IPS DF 19.7 (cell line): ENCODE measurements around the gene XIAP.
"Not testable (repeated sequence)": the region's sequence is repeated elsewhere in the genome, so short reads cannot be mapped to it uniquely, and the experiment has no call there.

ENCODE experiments used
- DNase-seq: peaks from one replicate; pipeline ENCODE4 v3.0.0-alpha.2; 2013; ENCODE audit warnings: low read depth, low spot score

Gene XIAP

DNA sequence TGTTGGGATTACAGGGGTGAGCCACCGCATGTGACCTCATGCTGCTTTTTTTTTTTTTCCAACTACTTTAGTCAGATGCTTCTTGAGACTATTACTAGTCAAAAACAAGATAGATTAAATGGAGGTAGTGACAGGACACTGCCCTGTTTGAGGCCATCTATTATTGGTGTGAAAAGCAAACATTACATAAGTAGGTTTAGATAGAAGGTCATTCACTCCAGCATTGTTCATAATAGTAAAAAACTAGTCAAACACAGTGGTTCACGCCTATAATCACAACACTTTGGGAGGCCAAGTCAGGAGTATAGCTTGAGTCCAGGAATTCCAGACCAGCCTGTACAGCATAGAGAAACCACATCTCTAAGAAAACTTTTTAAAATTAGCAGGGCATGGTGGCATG lies 16.3 kb downstream of the XIAP start:
- no peak for DNase-seq

GRCh38 chrX:123876844-123877243 lies 17.0 kb downstream of the XIAP start:
- DNase-seq: no peak

GRCh38 chrX:123878252-123878721 lies 18.4 kb downstream of the XIAP start:
- no peak for DNase-seq

GRCh38 chrX:123881330-123881729 lies 21.5 kb downstream of the XIAP start:
- DNase-seq: no peak

DNA sequence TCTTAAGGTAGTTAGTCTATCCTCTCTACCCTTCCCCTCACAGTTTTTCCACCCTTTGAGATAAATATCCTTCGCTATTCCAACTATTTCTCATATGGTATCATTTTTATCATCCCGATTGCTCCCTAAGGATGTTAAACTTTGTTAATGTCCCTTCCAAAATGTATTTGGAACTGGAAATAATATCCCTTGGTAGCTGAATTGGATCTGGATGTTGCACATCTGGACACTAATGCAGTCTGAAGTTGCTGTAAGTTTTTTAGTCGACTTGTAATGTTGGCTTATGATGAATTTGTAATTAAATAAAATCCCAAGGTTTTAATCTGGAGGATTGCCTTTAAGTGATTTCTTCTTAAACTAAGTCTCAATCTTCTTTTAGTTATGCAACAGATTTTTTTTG lies 22.5 kb downstream of the XIAP start:
- no peak for DNase-seq

- no peak for DNase-seq
Measured at GRCh38 chrX:123884809-123885408, 25.1 kb downstream of the XIAP start.

DNA sequence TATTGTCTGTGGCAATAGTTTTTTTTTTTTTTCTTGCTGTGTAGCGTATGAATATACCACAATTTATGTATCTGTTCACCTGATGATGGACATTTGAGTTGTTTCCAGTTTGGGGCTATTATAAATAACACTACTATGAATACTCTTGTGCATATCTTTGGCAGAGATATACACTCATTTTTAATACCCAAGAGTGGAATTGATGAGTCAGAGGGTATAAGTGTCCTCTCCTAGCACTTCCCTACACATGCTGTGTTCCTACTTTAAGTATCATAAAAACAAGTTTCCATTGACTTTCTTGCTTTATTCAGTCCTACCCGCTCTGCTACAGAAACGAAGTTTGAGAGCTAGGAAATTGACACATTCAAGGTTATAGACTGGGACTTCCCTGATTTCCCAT lies 39.8 kb downstream of the XIAP start:
- no peak for DNase-seq

- DNase-seq: not testable (repeated sequence)
Measured at GRCh38 chrX:123903261-123903660, 43.4 kb downstream of the XIAP start.

DNA sequence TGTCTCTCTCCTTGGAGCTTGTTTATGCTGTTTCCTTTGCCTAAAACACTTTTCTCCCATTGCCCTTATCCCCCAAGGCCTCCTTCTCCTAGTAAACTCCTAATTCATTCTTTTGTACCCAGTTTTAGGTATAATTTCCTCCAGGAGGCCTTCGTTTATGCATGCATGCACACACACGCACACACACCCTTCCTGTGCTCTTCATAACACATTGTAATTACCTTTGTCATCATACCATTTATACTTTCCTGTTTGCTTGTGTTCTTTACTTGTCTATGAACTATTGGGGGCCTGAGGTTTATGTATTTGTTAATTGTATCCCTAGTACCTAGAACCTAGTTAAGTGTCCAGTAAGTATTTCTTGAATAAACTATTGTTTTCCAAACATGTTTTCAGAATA lies 45.5 kb downstream of the XIAP start:
- DNase-seq: no peak

DNA sequence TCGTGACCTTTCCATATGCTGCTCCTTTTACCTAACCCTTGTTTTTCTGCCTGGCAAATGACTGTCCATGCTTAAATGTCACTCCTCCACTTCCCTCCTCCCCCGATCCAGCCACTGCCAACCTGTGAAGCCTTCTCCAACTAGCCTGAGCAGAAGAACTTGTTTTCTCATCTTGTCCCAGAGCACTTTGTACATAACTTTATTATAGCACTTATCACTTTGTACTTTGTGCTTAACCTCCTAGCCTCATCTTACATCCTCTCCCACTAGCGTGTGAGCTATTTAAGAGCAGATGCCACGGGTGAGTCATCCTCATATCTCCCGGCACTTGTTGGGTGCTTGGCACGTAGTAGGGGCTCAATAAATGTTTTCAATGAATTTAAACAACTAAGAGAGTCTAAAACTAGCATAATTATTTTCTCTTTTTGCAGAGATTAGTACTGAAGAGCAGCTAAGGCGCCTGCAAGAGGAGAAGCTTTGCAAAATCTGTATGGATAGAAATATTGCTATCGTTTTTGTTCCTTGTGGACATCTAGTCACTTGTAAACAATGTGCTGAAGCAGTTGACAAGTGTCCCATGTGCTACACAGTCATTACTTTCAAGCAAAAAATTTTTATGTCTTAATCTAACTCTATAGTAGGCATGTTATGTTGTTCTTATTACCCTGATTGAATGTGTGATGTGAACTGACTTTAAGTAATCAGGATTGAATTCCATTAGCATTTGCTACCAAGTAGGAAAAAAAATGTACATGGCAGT lies 46.9 kb downstream of the XIAP start:
- no peak for DNase-seq

DNA sequence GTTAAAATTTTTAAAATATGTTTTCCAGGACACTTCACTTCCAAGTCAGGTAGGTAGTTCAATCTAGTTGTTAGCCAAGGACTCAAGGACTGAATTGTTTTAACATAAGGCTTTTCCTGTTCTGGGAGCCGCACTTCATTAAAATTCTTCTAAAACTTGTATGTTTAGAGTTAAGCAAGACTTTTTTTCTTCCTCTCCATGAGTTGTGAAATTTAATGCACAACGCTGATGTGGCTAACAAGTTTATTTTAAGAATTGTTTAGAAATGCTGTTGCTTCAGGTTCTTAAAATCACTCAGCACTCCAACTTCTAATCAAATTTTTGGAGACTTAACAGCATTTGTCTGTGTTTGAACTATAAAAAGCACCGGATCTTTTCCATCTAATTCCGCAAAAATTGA lies 49.7 kb downstream of the XIAP start:
- DNase-seq: no peak

GRCh38 chrX:123917069-123917468 lies 57.2 kb downstream of the XIAP start:
- no peak for DNase-seq

DNA sequence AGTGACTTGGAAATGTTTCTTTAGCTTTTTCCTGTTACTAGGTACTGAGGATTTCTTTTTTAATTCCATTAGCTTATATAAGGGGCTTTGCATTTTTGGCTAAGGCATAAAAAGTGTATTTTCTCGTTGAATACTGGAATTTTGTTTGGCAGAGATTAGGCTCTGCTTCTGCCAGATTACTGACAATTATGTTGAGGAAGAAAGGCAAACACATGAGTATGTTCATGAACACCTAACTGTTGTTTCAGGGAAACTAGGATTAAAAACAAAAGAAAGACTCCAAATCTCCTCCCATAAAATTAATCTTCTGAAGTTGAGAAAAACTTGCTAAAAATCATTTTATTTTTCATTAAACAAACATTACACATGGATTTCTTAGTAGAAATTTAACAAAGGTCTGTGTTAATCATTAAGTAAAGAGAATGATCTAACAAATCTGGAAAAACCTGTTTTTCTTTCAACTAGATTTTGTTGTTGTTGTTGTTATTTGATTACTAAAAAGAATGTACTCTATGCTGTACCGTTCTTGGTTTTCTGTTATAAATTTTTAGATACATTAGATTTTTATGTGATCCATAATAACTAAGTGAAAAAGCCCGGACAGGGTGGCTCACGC lies 58.4 kb downstream of the XIAP start:
- DNase-seq: no peak

- DNase-seq: no peak
Measured at GRCh38 chrX:123920105-123920785, 60.4 kb downstream of the XIAP start.

- no peak for DNase-seq
Measured at GRCh38 chrX:123923211-123923610, 63.4 kb downstream of the XIAP start.

GRCh38 chrX:123924186-123924585 lies 64.3 kb downstream of the XIAP start:
- DNase-seq: peak; percentile 83

- no peak for DNase-seq
Measured at GRCh38 chrX:123927845-123928244, 68.0 kb downstream of the XIAP start.

DNA sequence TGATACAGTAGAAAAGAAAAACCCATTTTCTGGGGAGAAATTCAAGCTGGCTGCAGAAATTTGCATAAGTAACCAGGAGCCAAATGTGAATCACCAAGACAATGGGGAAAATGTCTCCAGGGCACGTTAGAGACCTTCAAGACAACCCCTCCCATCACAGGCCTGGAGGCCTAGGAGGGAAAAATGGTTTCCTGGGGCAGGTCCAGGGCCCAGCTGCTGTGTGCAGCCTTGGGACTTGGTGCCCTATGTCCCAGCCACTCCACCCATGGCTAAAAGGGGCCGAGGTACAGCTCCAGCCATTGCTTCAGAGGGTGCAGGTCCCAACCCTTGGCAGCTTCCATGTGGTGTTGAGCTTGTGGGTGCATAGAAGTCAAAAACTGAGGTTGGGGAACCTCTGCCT lies 72.2 kb downstream of the XIAP start:
- DNase-seq: not testable (repeated sequence)

DNA sequence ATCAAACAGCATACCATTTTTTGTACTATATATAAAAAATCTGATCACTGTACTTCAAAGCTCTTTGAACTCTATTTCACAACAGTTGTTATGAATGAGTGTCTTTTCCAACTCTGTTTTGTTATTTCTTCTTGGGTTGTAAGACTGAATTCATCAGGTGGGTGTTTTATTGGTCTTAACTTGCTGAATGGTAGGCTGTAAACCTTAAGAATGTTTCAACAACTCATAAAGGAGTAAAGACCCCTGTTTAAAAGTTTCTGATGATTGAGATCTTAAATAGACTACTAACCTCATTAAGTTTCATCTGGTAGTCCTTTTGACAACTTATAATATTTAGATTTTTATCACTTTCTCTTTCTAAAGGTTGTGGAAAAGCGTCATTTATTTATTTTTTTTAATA lies 83.2 kb downstream of the XIAP start:
- no peak for DNase-seq

DNA sequence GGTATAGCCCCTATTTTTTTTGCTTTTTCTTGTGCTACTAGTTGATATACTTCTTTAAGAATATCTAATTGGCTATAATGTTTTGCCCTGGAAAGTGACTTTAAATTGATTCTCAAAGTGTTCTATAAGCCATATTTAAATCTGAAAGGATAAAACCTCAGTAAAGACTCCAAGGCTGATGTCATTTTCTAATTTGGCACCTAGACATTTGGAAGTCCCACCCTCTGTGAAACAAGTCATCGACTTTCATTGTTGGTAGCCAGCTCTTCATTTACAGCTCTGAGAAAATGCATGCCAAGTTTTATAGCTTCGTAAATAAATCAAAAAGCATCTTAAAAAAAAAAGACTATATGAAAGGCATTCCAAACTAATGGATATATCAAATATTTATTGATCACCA lies 83.6 kb downstream of the XIAP start:
- DNase-seq: no peak

DNA sequence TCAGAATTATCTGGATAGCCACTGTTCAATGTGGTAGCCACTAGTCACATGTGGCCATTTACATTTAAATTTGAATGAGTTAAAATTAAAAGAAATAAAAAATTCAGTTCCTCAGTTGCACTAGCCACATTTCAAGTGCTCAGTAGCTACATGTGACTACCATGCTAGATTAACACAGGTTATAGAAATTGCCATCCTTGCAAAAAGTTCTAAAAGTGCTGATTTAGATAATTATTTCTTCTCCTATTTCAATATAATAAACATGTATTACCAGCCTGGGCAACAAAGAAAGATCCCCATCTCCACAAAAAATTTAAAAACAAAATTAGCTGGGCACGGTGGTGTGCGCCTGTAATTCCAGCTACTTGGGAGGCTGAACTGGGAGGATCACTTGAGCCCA lies 90.0 kb downstream of the XIAP start:
- no peak for DNase-seq

DNA sequence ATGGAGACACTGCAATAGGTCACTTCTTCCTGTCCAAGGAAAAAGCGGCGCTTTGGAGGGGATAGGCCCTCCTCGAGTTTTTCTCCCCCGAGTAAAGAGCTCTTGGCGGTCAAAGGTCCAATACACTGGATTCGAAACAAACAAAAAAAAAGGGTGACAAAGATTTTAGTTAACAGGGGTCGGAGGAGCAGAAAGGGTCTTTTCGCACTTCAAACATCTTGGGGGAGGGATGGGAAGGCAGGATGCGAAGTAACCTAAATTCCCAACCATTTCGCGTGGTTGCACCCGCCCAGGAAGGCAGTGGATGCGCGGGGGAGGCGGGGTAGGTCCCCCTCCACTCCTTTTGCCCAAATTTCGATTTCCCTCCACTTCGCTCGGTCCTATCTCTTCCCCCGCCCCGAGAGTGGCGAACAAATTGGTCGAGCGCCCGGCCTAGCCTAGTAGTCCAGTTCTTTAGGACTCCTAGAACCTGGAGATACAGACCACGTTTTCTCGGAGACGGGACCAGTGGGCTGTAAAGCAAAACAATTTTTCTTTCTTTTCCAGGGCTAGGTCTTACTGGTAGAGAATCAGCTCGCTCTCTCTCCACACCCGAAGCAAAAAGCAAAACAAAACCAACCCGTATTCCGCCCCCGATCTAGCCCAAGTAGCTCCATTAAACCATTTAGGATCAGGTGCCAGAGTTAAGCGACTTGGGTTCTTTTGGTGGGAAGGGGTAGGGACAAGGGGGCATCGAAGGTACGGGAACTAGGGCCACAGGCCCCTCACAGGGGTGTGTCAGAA lies 99.6 kb downstream of the XIAP start:
- no peak for DNase-seq
